SK-N-SH treated with all-trans-retinoic acid at 6 μM for 48 hours (cell line): ENCODE data around the gene LTBP1.

ENCODE experiments used
- ATAC-seq: fragments of 200-7000 bp; cut with Tn5 transposase; 3 replicates; pipeline ENCODE4 v1.9.1; 2020; ENCODE audit warnings: mild to moderate bottlenecking, moderate library complexity
- BACH2 ChIP-seq: fragments of 250-450 bp; sonication (Bioruptor Pico); IDR thresholded peaks from 2 replicates; pipeline ENCODE4 v1.9.0; 2021; ENCODE audit warnings: mild to moderate bottlenecking, borderline replicate concordance
- CREB5 ChIP-seq: fragments of 250-450 bp; sonication (Bioruptor Pico); IDR thresholded peaks from 2 replicates; pipeline ENCODE4 v1.5.1; 2020; ENCODE audit warnings: low read depth, mild to moderate bottlenecking, moderate library complexity
- CSDC2 ChIP-seq: fragments of 250-450 bp; sonication (Bioruptor Pico); IDR thresholded peaks from 2 replicates; pipeline ENCODE4 v1.5.0; 2020; ENCODE audit warnings: mild to moderate bottlenecking, moderate library complexity
- ESRRG ChIP-seq: fragments of 250-450 bp; sonication (Bioruptor Pico); IDR thresholded peaks from 2 replicates; pipeline ENCODE4 v1.6.1; 2021; ENCODE audit warnings: mild to moderate bottlenecking
- OSR1 ChIP-seq: fragments of 250-450 bp; sonication (Bioruptor Pico); IDR thresholded peaks from 2 replicates; pipeline ENCODE4 v1.8.0; 2022; ENCODE audit warnings: moderate library complexity, mild to moderate bottlenecking, inconsistent platforms
- PPARA ChIP-seq: fragments of 250-450 bp; sonication (Bioruptor Pico); IDR thresholded peaks from 2 replicates; pipeline ENCODE4 v1.5.0; 2020; ENCODE audit warnings: mild to moderate bottlenecking, borderline replicate concordance
- RARB ChIP-seq: fragments of 250-450 bp; sonication (Bioruptor Pico); IDR thresholded peaks from 2 replicates; pipeline ENCODE4 v1.8.0; 2021; ENCODE audit warnings: mild to moderate bottlenecking, moderate library complexity
- SNAI2 ChIP-seq: fragments of 250-450 bp; sonication (Bioruptor Pico); IDR thresholded peaks from 2 replicates; pipeline ENCODE4 v1.5.0; 2020; ENCODE audit warnings: mild to moderate bottlenecking, moderate library complexity
- ZC3H10 ChIP-seq: fragments of 250-450 bp; sonication (Bioruptor Pico); IDR thresholded peaks from 2 replicates; pipeline ENCODE4 v1.5.1; 2021; ENCODE audit warnings: mild to moderate bottlenecking, moderate library complexity
- ZFP30 ChIP-seq: fragments of 450-650 bp; formaldehyde crosslinking; IDR thresholded peaks from 2 replicates; pipeline ENCODE4 v1.5.0; 2022; ENCODE audit warnings: mild to moderate bottlenecking, moderate library complexity
- ZNF565 ChIP-seq: fragments of 450-650 bp; formaldehyde crosslinking; conservative IDR thresholded peaks from 2 replicates; pipeline ENCODE4 v1.5.0; 2020; ENCODE audit warnings: low read depth, mild to moderate bottlenecking, moderate library complexity
- ZNF70 ChIP-seq: fragments of 450-650 bp; formaldehyde crosslinking; IDR thresholded peaks from 2 replicates; pipeline ENCODE4 v1.5.0; 2020; ENCODE audit warnings: mild to moderate bottlenecking, moderate library complexity
- ZNF8 ChIP-seq: fragments of 450-650 bp; formaldehyde crosslinking; IDR thresholded peaks from 2 replicates; pipeline ENCODE4 v1.5.0; 2020; ENCODE audit warnings: mild to moderate bottlenecking, moderate library complexity
- TF ChIP-seq, protein P1 (sequence below): fragments of 250-450 bp; sonication (Bioruptor Pico); IDR thresholded peaks from 2 replicates; pipeline ENCODE4 v1.8.0; 2021; ENCODE audit warnings: low read depth, mild to moderate bottlenecking, moderate library complexity, borderline replicate concordance
- TF ChIP-seq, protein P2 (sequence below): fragments of 250-450 bp; sonication (Bioruptor Pico); IDR thresholded peaks from 2 replicates; pipeline ENCODE4 v1.8.0; 2020; ENCODE audit warnings: mild to moderate bottlenecking, moderate library complexity, borderline replicate concordance
- TF ChIP-seq, protein P3 (sequence below): fragments of 250-450 bp; sonication (Bioruptor Pico); IDR thresholded peaks from 2 replicates; pipeline ENCODE4 v1.5.1; 2021; ENCODE audit warnings: mild to moderate bottlenecking, moderate library complexity

Gene LTBP1

DNA sequence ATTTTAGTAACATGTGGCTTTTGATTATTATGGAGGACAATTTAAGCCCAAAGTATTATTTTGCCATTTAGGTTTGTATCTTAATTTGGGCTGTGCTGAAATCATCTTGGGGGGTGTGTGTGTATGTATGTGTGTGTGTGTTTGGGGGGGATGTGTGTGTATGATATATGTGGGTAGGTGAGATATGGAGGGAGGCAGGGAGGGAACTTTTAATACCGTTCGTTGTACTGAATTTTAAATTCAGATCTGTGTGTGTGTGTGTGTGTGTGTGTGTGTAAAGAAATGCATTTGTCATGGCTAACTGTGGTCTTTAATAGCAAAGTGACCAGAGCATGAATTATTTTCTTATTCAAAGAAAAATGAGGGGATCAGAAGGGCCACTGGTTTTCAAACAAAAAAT, 113.7 kb downstream of the LTBP1 start:
- ATAC-seq: no peak; the same call in 2 of the 3 replicates
- TF ChIP-seq ESRRG (CRISPR knock-in tag) (no peak), CREB5 (no peak), RARB (CRISPR knock-in tag) (no peak), BACH2 (CRISPR knock-in tag) (no peak), ZFP30 (CRISPR knock-in tag) (no peak), ZC3H10 (no peak), PPARA (CRISPR knock-in tag) (no peak)
- TF ChIP-seq, protein P1, sequence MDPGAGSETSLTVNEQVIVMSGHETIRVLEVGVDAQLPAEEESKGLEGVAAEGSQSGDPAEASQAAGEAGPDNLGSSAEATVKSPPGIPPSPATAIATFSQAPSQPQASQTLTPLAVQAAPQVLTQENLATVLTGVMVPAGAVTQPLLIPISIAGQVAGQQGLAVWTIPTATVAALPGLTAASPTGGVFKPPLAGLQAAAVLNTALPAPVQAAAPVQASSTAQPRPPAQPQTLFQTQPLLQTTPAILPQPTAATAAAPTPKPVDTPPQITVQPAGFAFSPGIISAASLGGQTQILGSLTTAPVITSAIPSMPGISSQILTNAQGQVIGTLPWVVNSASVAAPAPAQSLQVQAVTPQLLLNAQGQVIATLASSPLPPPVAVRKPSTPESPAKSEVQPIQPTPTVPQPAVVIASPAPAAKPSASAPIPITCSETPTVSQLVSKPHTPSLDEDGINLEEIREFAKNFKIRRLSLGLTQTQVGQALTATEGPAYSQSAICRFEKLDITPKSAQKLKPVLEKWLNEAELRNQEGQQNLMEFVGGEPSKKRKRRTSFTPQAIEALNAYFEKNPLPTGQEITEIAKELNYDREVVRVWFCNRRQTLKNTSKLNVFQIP (CRISPR knock-in tag): no peak
- TF ChIP-seq, protein P2, sequence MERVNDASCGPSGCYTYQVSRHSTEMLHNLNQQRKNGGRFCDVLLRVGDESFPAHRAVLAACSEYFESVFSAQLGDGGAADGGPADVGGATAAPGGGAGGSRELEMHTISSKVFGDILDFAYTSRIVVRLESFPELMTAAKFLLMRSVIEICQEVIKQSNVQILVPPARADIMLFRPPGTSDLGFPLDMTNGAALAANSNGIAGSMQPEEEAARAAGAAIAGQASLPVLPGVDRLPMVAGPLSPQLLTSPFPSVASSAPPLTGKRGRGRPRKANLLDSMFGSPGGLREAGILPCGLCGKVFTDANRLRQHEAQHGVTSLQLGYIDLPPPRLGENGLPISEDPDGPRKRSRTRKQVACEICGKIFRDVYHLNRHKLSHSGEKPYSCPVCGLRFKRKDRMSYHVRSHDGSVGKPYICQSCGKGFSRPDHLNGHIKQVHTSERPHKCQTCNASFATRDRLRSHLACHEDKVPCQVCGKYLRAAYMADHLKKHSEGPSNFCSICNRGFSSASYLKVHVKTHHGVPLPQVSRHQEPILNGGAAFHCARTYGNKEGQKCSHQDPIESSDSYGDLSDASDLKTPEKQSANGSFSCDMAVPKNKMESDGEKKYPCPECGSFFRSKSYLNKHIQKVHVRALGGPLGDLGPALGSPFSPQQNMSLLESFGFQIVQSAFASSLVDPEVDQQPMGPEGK (CRISPR knock-in tag): no peak
- TF ChIP-seq, protein P3, sequence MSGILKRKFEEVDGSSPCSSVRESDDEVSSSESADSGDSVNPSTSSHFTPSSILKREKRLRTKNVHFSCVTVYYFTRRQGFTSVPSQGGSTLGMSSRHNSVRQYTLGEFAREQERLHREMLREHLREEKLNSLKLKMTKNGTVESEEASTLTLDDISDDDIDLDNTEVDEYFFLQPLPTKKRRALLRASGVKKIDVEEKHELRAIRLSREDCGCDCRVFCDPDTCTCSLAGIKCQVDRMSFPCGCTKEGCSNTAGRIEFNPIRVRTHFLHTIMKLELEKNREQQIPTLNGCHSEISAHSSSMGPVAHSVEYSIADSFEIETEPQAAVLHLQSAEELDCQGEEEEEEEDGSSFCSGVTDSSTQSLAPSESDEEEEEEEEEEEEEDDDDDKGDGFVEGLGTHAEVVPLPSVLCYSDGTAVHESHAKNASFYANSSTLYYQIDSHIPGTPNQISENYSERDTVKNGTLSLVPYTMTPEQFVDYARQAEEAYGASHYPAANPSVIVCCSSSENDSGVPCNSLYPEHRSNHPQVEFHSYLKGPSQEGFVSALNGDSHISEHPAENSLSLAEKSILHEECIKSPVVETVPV (CRISPR knock-in tag): no peak
- TF ChIP-seq, all 23 proteins: peak for 0

DNA sequence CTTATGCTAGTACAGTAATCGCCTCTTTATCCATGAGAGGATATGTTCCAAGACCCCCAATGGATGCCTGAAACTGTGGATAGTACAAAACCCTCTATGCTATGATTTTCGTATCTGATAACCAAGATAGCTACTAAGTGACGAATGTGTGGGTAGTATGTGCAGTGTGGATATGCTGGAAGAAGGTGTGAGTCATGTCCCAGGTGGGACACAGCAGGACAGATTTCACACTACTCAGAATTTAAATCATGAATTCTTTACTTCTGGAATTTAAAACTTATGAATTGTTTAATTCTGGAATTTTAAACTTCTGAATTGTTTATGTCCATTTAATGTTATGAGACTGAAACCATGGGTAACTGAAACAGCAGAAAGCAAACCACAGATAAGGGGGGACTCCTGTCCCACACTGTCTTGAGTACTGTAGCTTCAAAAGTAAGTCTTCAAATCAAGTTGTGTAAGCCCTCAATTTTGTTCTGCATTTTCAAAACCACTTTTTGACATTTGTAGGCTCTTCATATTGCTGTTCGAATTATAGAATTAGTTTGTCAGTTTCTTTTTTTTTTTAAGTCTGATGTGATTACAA, 116.0 kb downstream of the LTBP1 start:
- ATAC-seq: no peak
- TF ChIP-seq ESRRG (CRISPR knock-in tag) (no peak), RARB (CRISPR knock-in tag) (no peak), BACH2 (CRISPR knock-in tag) (no peak), ZFP30 (CRISPR knock-in tag) (no peak), ZNF8 (CRISPR knock-in tag) (no peak), SNAI2 (no peak), ZNF565 (no peak), CSDC2 (CRISPR knock-in tag) (no peak)
- TF ChIP-seq, protein P3 (CRISPR knock-in tag): no peak

DNA sequence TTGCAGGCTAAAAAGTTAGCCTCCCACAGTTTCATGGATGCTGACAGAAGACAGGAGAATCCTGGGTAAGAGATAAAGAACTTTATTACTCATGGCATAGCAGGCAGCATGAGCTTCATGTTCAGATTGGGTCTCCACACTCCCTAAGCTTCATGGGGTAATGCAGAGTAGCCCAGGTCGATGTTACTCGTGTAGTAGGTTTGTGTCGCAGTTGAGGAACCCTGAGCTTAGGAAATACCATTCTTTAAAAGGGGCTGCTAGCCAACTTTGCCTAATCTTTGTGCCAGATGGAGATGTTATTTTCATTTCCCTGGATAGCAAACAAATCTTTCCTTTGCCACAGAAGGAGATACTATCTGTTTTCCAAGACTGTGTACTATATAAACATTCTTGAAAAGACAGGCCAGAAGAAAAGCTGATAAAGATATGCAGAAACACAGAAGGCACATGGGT, 117.6 kb downstream of the LTBP1 start:
- no peak for TF ChIP-seq SNAI2
- TF ChIP-seq ZNF8 (CRISPR knock-in tag): no peak
- no peak for TF ChIP-seq ZFP30 (CRISPR knock-in tag)
- no peak for TF ChIP-seq ZNF70
- TF ChIP-seq BACH2 (CRISPR knock-in tag): no peak
- TF ChIP-seq ZC3H10: no peak
- no peak for TF ChIP-seq ESRRG (CRISPR knock-in tag)

DNA sequence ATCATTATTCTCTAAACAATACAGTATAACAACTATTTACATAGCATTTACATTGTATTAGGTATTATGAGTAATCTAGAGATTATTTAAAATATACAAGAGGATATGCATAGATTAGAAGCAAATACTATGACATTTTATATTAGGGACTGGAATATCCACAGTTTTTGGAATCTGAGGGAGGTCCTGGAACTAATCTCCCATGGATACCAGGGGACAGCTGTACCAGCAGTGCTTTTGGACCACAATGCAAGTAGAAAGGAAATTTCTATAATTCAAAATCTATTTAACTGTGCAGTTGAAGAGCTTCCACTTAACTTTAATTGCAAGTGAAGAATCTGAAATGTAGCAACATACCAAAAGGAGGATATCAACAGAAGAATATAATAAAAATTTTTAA, 120.8 kb downstream of the LTBP1 start:
- TF ChIP-seq OSR1 (CRISPR knock-in tag) (no peak), CSDC2 (CRISPR knock-in tag) (no peak)
- TF ChIP-seq, protein P2 (CRISPR knock-in tag): no peak
- ATAC-seq: no peak

More for the DNA sequence above, 117.6 kb downstream of the LTBP1 start:
- ATAC-seq: no peak
